HEK293T (cell line): ENCODE measurements around the gene TMEM134.

Experiments used
- BHLHE40 ChIP-seq: fragments of 450-650 bp; IDR thresholded peaks from 2 replicates; pipeline ENCODE4 v1.6.1; 2016; ENCODE audit warnings: mild to moderate bottlenecking, moderate library complexity, borderline replicate concordance
- SUZ12 ChIP-seq: fragments of 450-650 bp; IDR thresholded peaks from 2 replicates; pipeline ENCODE4 v1.6.1; 2016; ENCODE audit warnings: mild to moderate bottlenecking

DNA sequence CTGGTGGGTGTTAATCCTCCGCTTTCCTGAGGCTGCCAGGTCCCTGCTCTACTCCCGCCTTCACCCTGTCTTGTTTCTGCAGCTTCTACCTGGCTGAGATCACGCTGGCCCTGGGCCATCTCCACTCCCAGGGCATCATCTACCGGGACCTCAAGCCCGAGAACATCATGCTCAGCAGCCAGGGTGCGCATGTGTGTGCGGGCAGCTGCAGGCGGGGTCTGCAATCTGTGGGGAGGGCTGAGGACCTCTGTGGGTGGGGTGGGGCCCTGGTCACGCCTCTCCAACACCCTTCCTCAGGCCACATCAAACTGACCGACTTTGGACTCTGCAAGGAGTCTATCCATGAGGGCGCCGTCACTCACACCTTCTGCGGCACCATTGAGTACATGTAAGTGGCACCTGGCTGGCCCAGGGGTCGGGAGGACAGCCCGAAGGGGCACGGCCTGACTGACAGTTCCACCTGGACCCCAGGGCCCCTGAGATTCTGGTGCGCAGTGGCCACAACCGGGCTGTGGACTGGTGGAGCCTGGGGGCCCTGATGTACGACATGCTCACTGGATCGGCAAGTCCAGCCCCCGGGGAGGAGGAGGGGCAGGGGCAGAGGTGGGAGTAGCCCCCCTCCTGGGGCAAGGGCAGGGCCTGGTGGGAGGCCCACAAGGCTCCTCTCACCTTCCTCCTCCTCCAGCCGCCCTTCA, 36.2 kb downstream of the TMEM134 start:
- TF ChIP-seq SUZ12 (no peak), BHLHE40 (no peak)
